Suppressor macrophage treated with lipopolysaccharide for 1 hour (primary cell): ENCODE results near the gene VPS11.
A peak's percentile ranks its signal among the peaks of the same experiment; 100 is the strongest.
"Not testable (repeated sequence)": the region's sequence is repeated elsewhere in the genome, so short reads cannot be mapped to it uniquely, and the experiment has no call there.

Experiments
- DNase-seq, 3 donors: peaks; one replicate each; pipeline ENCODE4 v3.0.0-alpha.2; 2020 to 2022

VPS11 gene

GRCh38 chr11:119039471-119039870 is 28.1 kb upstream of the VPS11 start:
- DNase-seq, result not testable (repeated sequence)

GRCh38 chr11:119041821-119042514 is 25.6 kb upstream of the VPS11 start:
- peak in 2 of 3 donors; percentile 28 to 52 for DNase-seq

GRCh38 chr11:119042927-119043326 is 24.7 kb upstream of the VPS11 start:
- DNase-seq, result no peak

GRCh38 chr11:119044708-119045107 is 22.9 kb upstream of the VPS11 start:
- DNase-seq, result no peak

GRCh38 chr11:119046489-119046888 is 21.1 kb upstream of the VPS11 start:
- DNase-seq, result no peak

- DNase-seq, result no peak
These were observed 20.4 kb upstream of the VPS11 start for GRCh38 chr11:119047205-119047604.

- DNase-seq, result no peak
These were observed 19.0 kb upstream of the VPS11 start for GRCh38 chr11:119048644-119049043.

- no peak for DNase-seq
These were observed 18.5 kb upstream of the VPS11 start for GRCh38 chr11:119049081-119049480.

GRCh38 chr11:119051440-119052162 is 16.0 kb upstream of the VPS11 start:
- peak; percentile 36 to 57 (median 46) for DNase-seq

- DNase-seq, result no peak
These were observed 15.3 kb upstream of the VPS11 start for GRCh38 chr11:119052163-119052814.

GRCh38 chr11:119054418-119054817 is 13.2 kb upstream of the VPS11 start:
- no peak for DNase-seq

GRCh38 chr11:119055901-119056300 is 11.7 kb upstream of the VPS11 start:
- peak; percentile 47 to 57 (median 50) for DNase-seq

- no peak for DNase-seq
These were observed 11.1 kb upstream of the VPS11 start for GRCh38 chr11:119056421-119056999.

- DNase-seq, result peak; percentile 98 to 100 (median 100)
These were observed 10.4 kb upstream of the VPS11 start, which contains the start of gene HYOU1 for GRCh38 chr11:119057000-119057769. TSS of gene HYOU1 (minus strand) at chr11:119057205. CDS start at chr11:119056160, 1,045 bp downstream.

- not testable (repeated sequence) for DNase-seq
These were observed 8.5 kb upstream of the VPS11 start for GRCh38 chr11:119059128-119059527.

- no peak for DNase-seq
These were observed 6.4 kb upstream of the VPS11 start for GRCh38 chr11:119061256-119061655.

- no peak for DNase-seq
These were observed 4.8 kb upstream of the VPS11 start for GRCh38 chr11:119062779-119063178.

- DNase-seq, result peak; percentile 53 to 64 (median 60)
These were observed 2.2 kb upstream of the VPS11 start for GRCh38 chr11:119065369-119065768.

- DNase-seq, result no peak
These were observed 10.2 kb downstream of the VPS11 start for GRCh38 chr11:119077839-119078238.

GRCh38 chr11:119078675-119079420 is 11.2 kb downstream of the VPS11 start:
- DNase-seq, result no peak

GRCh38 chr11:119081682-119082260 is 14.2 kb downstream of the VPS11 start:
- DNase-seq, result peak; percentile 79 to 86 (median 81)
